GM18951 (cell line): ENCODE results near the gene DACT3.

ENCODE experiments used
- POLR2A ChIP-seq: IDR thresholded peaks from 4 replicates; pipeline ENCODE4 v1.6.1; 2011; ENCODE audit warnings: mild to moderate bottlenecking; ENCODE audit not compliant: insufficient read length, insufficient read depth; ENCODE audit errors: extremely low read depth
- in situ Hi-C: fragments of 300-500 bp; cut with MboI; formaldehyde crosslinking; loops from one replicate; pipeline ENCODE4 v1.12.0; 2022; ENCODE audit warnings: low sequenced_read_pairs, mixed read lengths, inconsistent platforms; ENCODE audit not compliant: unreplicated experiment

Gene DACT3

DNA sequence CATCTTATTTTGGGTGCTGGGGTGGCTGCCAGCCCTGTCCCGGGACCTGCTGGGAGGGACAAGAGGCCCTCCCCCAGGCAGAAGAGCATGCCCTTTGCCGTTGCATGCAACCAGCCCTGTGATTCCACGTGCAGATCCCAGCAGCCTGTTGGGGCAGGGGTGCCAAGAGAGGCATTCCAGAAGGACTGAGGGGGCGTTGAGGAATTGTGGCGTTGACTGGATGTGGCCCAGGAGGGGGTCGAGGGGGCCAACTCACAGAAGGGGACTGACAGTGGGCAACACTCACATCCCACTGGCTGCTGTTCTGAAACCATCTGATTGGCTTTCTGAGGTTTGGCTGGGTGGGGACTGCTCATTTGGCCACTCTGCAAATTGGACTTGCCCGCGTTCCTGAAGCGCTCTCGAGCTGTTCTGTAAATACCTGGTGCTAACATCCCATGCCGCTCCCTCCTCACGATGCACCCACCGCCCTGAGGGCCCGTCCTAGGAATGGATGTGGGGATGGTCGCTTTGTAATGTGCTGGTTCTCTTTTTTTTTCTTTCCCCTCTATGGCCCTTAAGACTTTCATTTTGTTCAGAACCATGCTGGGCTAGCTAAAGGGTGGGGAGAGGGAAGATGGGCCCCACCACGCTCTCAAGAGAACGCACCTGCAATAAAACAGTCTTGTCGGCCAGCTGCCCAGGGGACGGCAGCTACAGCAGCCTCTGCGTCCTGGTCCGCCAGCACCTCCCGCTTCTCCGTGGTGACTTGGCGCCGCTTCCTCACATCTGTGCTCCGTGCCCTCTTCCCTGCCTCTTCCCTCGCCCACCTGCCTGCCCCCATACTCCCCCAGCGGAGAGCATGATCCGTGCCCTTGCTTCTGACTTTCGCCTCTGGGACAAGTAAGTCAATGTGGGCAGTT is 51.2 kb downstream of the DACT3 start:
- in situ Hi-C loops: no loop called here

GRCh38 chr19:46608581-46609345 is 52.2 kb downstream of the DACT3 start:
- in situ Hi-C loops: no loop called here
- no peak for TF ChIP-seq POLR2A

More for the DNA sequence above, 51.2 kb downstream of the DACT3 start:
- peak; percentile 14 for TF ChIP-seq POLR2A

GRCh38 chr19:46608178-46608577 is 52.8 kb downstream of the DACT3 start:
- TF ChIP-seq POLR2A: no peak
- in situ Hi-C loops: no loop called here

GRCh38 chr19:46607448-46607841 is 53.5 kb downstream of the DACT3 start:
- TF ChIP-seq POLR2A: no peak
- in situ Hi-C loops: no loop called here

DNA sequence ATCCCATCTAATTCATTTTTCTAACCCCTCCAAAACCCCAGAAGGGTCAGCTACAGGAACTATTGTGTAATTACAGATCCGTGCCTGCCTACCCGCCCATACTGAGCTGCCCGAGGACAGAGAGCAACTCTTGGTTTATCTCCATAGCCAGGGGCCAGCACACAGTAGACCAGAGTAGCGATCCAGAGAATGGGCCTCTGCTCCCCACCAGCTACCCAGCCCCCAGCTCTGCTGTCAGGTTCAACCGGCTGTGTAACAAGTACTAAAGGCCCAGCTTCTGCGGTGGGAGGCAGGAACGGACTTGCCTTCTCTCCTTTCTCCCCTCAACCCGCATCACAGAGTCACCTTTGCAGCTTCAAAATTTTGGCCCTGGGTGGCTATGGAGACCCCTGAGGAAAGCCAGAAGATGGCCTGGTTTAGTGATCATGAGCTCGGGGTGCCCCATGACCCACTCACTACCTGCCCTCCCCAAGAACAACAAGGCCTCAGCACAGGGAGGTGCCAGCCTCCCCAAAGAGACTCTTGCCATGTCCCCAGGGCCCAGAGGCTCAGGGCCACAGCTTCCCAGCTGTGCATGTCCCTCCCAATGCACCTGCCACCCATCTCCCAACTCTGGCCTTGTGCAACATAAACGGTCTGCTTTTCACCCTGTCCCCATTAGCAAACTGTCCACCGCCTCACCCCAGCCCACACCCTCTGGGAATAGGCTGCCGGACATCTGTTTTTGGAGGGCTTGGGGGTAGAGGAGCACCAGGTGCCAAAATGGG is 54.1 kb downstream of the DACT3 start:
- TF ChIP-seq POLR2A: no peak

DNA sequence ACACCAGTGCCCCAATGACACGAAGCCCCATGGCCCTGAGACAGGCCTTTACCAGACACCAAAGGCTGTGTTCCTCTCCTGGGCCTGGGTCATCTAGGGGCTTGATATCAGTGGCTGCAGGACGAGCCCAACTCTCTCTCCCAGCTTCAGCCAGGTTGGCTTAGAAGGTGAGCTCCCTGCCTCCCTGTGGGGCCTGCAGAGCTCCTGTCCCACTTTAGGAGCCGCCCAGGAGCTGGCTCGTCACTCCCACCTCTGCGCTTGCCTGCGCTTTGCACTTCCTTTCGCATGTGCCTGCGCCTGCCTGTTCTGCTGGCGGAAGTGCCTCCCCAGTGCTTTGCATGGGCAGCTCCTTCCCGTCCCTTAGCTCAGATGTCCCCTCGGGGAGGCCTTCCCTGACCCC is 55.0 kb downstream of the DACT3 start:
- in situ Hi-C loops: no loop called here
- TF ChIP-seq POLR2A: no peak

More for the DNA sequence above, 54.1 kb downstream of the DACT3 start:
- in situ Hi-C loops: no loop called here

DNA sequence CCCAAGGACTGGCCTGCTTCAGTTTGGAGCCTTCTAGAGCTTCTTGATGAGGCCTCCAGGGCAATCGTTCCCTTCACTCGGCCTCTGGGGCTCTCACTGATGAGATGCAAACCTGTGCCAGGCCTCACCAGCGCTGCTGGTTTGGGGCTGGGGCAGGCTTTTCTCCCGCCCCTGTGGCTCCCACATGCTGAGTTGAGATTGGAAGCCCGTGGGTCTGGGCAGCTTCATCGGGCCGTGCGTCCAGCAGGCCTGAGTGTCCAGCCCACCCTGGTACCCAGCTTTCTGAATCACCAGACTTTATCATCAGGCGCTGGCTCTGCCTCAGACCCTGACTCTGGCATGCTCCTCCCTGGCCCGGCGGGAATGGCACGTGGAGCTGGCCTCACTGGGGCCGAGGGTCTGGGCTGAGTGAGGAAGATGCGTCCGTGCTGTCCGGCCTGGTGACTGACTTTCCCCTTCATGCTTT is 55.6 kb downstream of the DACT3 start:
- in situ Hi-C loops: no loop called here
- TF ChIP-seq POLR2A: no peak

DNA sequence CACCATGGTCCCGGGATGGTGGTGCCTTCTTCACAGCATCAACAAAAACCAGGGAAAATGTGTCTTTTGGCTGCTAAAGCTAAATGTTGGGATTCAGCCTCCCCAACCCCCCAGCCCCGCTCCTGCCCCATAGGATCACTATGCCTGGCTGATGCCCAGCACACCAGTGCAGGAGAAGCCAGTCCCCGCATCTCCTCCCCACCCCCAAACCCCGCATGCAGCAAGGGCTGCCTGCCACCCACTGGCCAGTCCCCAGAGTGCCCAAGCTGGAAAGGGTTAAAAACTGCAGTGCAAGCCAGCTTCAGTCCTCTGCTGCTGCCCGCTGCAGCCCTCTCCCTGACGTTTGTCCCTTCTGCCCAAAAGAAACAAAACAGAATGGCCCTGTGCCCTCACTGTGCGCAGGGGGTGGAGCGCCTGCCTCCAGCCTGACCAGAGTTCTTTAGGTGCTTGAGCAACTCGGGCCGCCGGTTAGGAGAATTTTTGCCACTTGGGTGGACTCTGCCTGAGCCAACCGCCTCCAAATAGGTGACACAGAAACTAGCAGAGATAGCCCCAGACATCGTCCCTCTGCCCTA is 56.1 kb downstream of the DACT3 start:
- TF ChIP-seq POLR2A: no peak
- in situ Hi-C loops: no loop called here

- in situ Hi-C loops: no loop called here
- TF ChIP-seq POLR2A: no peak
These were observed 57.2 kb downstream of the DACT3 start for GRCh38 chr19:46603752-46604231.

- in situ Hi-C loops: no loop called here
- TF ChIP-seq POLR2A: no peak
These were observed 57.8 kb downstream of the DACT3 start for GRCh38 chr19:46603195-46603637.

DNA sequence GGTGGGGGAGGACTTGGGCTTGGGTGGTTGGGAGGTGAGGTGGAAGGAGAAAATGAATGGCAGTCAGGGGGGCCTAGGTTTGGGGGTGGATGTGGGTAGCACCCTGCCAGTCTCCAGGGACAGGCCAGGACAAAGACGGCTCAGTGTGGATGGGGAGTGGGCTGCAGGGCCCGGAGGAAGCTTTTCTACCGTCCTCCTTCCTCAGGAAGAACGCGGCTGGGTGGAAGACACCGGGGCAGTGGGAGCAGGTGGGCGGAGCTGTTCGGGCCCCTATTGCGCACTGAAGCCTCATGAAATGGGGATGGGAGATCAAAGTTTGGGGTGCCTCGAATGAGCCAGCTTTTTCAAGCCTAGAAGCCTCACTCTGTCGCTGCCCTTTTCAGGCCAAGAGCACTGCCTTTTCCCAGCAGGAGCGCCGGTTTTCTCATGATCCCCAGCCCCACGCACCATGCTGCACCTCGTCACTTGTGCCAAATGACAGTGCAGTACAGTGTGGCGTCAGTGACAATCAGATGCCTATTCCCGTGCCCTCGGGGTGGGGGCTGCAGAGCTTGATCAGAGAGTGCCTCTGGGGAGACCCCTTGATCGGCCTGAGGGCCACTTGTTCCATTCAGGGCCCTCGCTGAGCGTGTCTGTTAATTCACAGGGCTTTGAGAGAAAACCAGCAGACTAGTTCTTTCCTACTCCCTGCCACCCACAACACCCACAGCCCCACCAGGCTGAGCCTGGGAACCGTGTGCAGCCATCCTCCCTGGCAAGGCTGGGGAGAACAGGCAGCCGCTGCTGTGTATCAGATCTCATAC is 58.4 kb downstream of the DACT3 start:
- in situ Hi-C loops: no loop called here
- TF ChIP-seq POLR2A: no peak
